Psoas muscle (tissue), 8 donors: ENCODE data around the gene IL17RB. TPM values are rescaled to one million over a fixed set of nuclear protein-coding genes. Genes with fewer than 3 reads are reported as not detected.

Source experiments
- ATAC-seq, 4 donors: fragments of 200-7000 bp; cut with Tn5 transposase; one replicate each; pipeline ENCODE4 v1.9.1; 2020; ENCODE audit warnings: moderate library complexity in 3 of 4, mild to moderate bottlenecking in 2 of 4
- DNase-seq, 2 donors: peaks; one replicate each; pipeline ENCODE4 v3.0.0-alpha.2; 2020
- H3K27ac ChIP-seq: fragments of 200-600 bp; one replicate; pipeline ENCODE4 v1.8.0; 2022
- H3K27me3 ChIP-seq, 3 donors: fragments of 200-600 bp in 1 of 3; one replicate each; pipeline versions ENCODE4 v1.6.1 to v1.8.0; 2013 to 2022; ENCODE audit warnings: low read length in 2 of 3, mild to moderate bottlenecking in 2 of 3, moderate library complexity in 1 of 3; ENCODE audit not compliant: insufficient read depth in 3 of 3
- H3K36me3 ChIP-seq, 2 donors: fragments of 200-600 bp in 1 of 2; one replicate each; pipeline versions ENCODE4 v1.6.1 to v1.8.0; 2013 to 2022; ENCODE audit warnings: low read depth in 1 of 2, mild to moderate bottlenecking in 1 of 2, moderate library complexity in 1 of 2; ENCODE audit not compliant: insufficient read depth in 1 of 2
- H3K4me1 ChIP-seq: fragments of 200-600 bp; one replicate; pipeline ENCODE4 v1.8.0; 2022
- H3K4me3 ChIP-seq: fragments of 200-600 bp; one replicate; pipeline ENCODE4 v1.8.0; 2022; ENCODE audit warnings: mild to moderate bottlenecking
- H3K9me3 ChIP-seq: fragments of 200-600 bp; one replicate; pipeline ENCODE4 v1.8.0; 2022
- WGBS, 3 donors: extraction: QIAGEN DNeasy Blood & Tissue Kit; methylation state at CpG; one replicate each; pipeline versions ENCODE4 v1.1.6 to v1.1.7; 2013; 5-methylcytosine and 5-hydroxymethylcytosine counted together
- intact Hi-C, 2 donors: fragments of 100-400 bp; cut with DNase I; formaldehyde crosslinking; loops; one replicate each; pipeline versions ENCODE4 v1.11.0 to v1.14.2; 2022
- polyA plus RNA-seq, 3 donors: library from polyadenylated mRNA; stranded (reverse); fragments of 200-250 nt; gene quantifications; one replicate each; pipeline ENCODE4 v1.2.3, GENCODE V29; 2013
- total RNA-seq, 4 donors: library from RNA; stranded (reverse); fragmentation: NEBNext Ultra II Directional in 2 of 4; extraction: Animal tissue kit (Norgen Biotek cat#: 25700) in 2 of 4; gene quantifications; one replicate each; pipeline versions ENCODE4 v1.2.1 to v1.2.4, GENCODE V29; 2021 to 2023
- TF ChIP-seq, protein P1 (sequence below): fragments of 200-600 bp; IDR thresholded peaks from one replicate; pipeline ENCODE4 v1.8.0; 2022; ENCODE audit warnings: antibody characterized with exemption
- donor health status: healthy with polysubstance abuse.
- donor health status: DM: no; HTN: no; CAD: no; lungs with moderate emphysema.
- donor health status: Bipolar disorder and iron deficiency.
- donor health status: healthy.
- donor health status: DM: yes; HTN: yes; CAD: no.
- donor health status: DM: no; HTN: no; CAD: no.
- donor health status: DM: no; HTN: no; CAD: no.
- donor health status: DM: yes; HTN: yes; CAD: no.

Gene IL17RB
- total and polyA plus RNA-seq, 7 donors: 0.08 to 1.3 (median 0.96) TPM

DNA sequence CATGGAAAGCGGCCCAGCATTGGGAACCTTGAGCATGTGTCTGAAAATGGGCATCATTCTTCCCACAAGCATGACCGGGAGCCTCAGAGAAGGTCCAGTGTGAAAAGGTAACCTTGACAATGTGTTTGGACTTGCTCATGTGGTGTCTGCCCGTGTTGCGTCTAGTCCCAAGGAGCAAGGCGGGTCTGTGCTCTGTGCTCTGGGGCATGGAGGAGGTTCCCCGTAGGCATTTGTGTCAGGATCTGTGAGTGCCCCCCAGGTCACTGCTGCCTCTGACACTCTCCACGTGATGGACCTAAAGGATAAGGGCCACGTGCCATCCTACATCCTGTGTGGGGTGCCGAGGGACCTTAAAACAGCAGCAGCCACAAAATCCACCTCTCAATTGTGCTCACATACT, 45.0 kb upstream of the IL17RB start:
- H3K27ac ChIP-seq: no peak overlapping the region
- 86 to 95% (median 88%) methylated on average over 9 of the region's 9 CpGs for WGBS, 3 donors
- intact Hi-C loops: no loop called here
- no peaks in the 10 kb centered on the region for H3K9me3 ChIP-seq
- H3K4me1 ChIP-seq: no peaks in the 10 kb centered on the region
- TF ChIP-seq, protein P1, sequence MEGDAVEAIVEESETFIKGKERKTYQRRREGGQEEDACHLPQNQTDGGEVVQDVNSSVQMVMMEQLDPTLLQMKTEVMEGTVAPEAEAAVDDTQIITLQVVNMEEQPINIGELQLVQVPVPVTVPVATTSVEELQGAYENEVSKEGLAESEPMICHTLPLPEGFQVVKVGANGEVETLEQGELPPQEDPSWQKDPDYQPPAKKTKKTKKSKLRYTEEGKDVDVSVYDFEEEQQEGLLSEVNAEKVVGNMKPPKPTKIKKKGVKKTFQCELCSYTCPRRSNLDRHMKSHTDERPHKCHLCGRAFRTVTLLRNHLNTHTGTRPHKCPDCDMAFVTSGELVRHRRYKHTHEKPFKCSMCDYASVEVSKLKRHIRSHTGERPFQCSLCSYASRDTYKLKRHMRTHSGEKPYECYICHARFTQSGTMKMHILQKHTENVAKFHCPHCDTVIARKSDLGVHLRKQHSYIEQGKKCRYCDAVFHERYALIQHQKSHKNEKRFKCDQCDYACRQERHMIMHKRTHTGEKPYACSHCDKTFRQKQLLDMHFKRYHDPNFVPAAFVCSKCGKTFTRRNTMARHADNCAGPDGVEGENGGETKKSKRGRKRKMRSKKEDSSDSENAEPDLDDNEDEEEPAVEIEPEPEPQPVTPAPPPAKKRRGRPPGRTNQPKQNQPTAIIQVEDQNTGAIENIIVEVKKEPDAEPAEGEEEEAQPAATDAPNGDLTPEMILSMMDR: no peak
- H3K27me3 ChIP-seq: peaks cover 0 to 3% (median 0%) of the 10 kb centered on the region in 3 donors
- ATAC-seq (no peak), DNase-seq (no peak)
- no peaks in the 10 kb centered on the region for H3K36me3 ChIP-seq
- no peak overlapping the region for H3K4me3 ChIP-seq

- Histone ChIP-seq H3K4me3 (no peak overlapping the region), H3K27ac (no peak overlapping the region), H3K27me3 (peaks cover 0 to 3% (median 0%) of the 10 kb centered on the region in 3 donors), H3K36me3 (no peaks in the 10 kb centered on the region), H3K4me1 (peaks cover 4% of the 10 kb centered on the region), H3K9me3 (no peaks in the 10 kb centered on the region)
- ATAC-seq (no peak), DNase-seq (no peak)
- 89 to 93% (median 92%) methylated on average over 8 of the region's 8 CpGs for WGBS, 3 donors
- intact Hi-C loops: no loop called here
- TF ChIP-seq, protein P1: no peak
Measured at GRCh38 chr3:53802256-53802880, 44.0 kb upstream of the IL17RB start.

DNA sequence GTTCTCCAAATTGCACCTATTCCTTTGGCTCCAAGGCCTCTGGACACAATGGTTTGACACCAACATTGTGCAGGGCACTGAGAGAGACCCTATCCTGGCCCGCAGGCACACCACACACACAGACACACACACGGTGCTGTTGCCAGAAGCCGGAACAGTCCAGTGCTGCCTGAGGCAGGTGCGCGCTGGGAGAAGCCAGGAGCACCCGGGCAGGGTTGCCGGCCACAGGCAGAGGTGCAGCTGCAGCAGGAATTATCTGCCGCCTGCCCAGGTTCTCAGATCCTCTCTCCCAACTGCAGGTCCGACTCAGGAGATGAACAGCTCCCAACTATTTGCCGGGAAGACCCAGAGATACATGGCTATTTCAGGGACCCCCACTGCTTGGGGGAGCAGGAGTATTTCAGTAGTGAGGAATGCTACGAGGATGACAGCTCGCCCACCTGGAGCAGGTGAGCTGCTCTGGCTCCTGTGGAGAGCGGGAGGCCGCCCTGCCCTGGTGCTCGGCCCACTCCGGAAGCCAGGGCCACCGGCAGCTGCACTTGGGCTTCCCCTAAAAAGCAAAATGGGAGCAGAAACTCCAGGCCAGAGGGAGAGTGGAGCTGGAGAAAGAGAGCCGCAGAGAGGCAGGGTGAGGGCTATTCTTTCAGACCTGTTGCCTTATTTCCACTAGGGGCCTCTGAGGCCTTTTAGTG, 43.1 kb upstream of the IL17RB start:
- Histone ChIP-seq H3K27me3 (peaks cover 0 to 3% (median 0%) of the 10 kb centered on the region in 3 donors), H3K36me3 (no peaks in the 10 kb centered on the region), H3K4me3 (no peak overlapping the region), H3K9me3 (no peaks in the 10 kb centered on the region), H3K4me1 (peaks cover 4% of the 10 kb centered on the region), H3K27ac (no peak overlapping the region)
- DNase-seq (no peak), ATAC-seq (no peak)
- 87 to 89% (median 87%) methylated on average over 18 of the region's 18 CpGs for WGBS, 3 donors
- intact Hi-C loops: no loop called here
- TF ChIP-seq, protein P1: no peak

GRCh38 chr3:53803816-53804695, 42.3 kb upstream of the IL17RB start:
- DNase-seq (no peak), ATAC-seq (no peak)
- TF ChIP-seq, protein P1: no peak
- Histone ChIP-seq H3K27ac (no peak overlapping the region), H3K36me3 (no peaks in the 10 kb centered on the region), H3K9me3 (no peaks in the 10 kb centered on the region), H3K4me3 (no peak overlapping the region), H3K27me3 (peaks cover 0 to 3% (median 0%) of the 10 kb centered on the region in 3 donors), H3K4me1 (peaks cover 4% of the 10 kb centered on the region)
- intact Hi-C loops: no loop called here
- 58 to 69% (median 63%) methylated on average over 20 of the region's 20 CpGs for WGBS, 3 donors
